ENCODE data around the gene SLC2A2.

GRCh38 chr3:170991664-170992063 lies 34.9 kb downstream of the SLC2A2 start:
- no peak for TF ChIP-seq POLR2A (IDR thresholded peaks at IDR 0.05)
- TF ChIP-seq, protein P1, sequence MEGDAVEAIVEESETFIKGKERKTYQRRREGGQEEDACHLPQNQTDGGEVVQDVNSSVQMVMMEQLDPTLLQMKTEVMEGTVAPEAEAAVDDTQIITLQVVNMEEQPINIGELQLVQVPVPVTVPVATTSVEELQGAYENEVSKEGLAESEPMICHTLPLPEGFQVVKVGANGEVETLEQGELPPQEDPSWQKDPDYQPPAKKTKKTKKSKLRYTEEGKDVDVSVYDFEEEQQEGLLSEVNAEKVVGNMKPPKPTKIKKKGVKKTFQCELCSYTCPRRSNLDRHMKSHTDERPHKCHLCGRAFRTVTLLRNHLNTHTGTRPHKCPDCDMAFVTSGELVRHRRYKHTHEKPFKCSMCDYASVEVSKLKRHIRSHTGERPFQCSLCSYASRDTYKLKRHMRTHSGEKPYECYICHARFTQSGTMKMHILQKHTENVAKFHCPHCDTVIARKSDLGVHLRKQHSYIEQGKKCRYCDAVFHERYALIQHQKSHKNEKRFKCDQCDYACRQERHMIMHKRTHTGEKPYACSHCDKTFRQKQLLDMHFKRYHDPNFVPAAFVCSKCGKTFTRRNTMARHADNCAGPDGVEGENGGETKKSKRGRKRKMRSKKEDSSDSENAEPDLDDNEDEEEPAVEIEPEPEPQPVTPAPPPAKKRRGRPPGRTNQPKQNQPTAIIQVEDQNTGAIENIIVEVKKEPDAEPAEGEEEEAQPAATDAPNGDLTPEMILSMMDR (IDR thresholded peaks at IDR 0.05) = no peak
